GM18909 (cell line): ENCODE results near the gene TBX1.
"Not testable (repeated sequence)": the region's sequence is repeated elsewhere in the genome, so short reads cannot be mapped to it uniquely, and the experiment has no call there.

ENCODE experiments used
- ATAC-seq: cut with Tn5 transposase; IDR thresholded peaks from one replicate; pipeline ENCODE4 v1.9.1; 2021; ENCODE audit warnings: mild to moderate bottlenecking; ENCODE audit not compliant: unreplicated experiment, poor library complexity

TBX1 gene

DNA sequence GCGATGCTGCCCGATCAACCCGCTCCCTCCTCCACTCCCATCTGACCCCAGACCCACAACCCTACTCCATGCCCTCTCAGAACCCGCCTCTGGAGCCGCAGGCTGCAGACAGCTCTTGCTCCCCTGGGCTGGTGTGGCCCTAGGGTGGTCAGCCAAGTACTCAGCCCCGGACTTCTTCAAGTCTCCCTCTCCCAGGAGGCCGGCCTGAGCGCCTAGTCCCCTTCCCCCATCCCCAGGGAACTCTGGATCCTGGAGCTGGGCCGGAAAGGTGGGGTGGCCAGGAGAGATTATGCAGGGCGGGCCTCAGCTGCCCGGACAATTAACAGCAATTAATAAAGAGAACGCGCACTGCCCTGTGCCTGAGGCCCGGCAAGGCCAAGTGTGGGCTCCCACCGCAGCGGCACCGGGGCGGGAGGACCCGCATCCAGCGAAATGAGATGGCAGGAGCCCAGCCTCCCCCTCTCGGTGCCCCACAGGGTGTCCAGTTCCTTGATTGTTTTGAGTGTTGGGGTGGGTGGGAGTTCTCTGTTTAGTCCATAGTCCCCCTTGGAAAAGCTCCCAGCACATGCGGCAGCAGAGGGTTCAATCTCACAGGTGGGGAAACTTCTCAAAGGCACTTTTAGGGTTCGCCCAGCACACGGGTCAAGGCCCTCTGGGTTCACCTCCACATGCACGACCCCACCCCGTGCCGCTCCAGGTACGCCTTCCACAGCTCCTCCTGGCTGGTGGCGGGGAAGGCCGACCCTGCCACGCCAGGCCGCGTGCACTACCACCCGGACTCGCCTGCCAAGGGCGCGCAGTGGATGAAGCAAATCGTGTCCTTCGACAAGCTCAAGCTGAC is 3.1 kb downstream of the TBX1 start:
- ATAC-seq: no peak

GRCh38 chr22:19764299-19764593 is 3.7 kb downstream of the TBX1 start:
- no peak for ATAC-seq

GRCh38 chr22:19764636-19765476 is 4.3 kb downstream of the TBX1 start:
- ATAC-seq: no peak

GRCh38 chr22:19765477-19766239 is 5.1 kb downstream of the TBX1 start:
- no peak for ATAC-seq

DNA sequence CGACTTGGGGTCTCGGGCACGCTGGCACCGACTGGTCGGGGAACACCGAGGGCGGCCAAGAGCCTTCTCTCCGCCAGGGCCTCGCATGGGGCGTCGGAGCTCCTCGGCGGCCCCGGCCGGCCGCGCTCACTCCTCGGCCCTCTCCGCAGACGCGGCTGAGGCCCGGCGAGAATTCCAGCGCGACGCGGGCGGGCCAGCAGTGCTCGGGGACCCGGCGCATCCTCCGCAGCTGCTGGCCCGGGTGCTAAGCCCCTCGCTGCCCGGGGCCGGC is 5.6 kb downstream of the TBX1 start:
- no peak for ATAC-seq

GRCh38 chr22:19766511-19767426 is 6.2 kb downstream of the TBX1 start:
- ATAC-seq: no peak

- ATAC-seq: no peak
These were observed 7.1 kb downstream of the TBX1 start for GRCh38 chr22:19767427-19768341.

DNA sequence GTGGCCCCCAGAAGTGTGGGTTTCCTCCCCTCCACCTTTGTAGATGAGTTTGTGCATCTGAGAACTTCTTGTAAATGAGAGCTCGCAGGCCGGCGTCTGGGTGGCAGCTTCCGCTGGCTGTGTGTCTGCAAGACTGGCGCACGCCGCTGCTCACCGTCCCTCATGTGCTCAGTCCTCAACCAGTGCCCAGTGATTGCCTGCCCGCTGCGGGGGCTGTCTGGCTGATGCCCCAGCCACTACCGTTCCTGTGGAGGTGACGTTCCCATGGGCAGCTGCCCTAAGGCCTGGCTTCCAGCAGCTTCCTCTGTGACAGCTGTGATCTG is 8.8 kb downstream of the TBX1 start:
- ATAC-seq: no peak

DNA sequence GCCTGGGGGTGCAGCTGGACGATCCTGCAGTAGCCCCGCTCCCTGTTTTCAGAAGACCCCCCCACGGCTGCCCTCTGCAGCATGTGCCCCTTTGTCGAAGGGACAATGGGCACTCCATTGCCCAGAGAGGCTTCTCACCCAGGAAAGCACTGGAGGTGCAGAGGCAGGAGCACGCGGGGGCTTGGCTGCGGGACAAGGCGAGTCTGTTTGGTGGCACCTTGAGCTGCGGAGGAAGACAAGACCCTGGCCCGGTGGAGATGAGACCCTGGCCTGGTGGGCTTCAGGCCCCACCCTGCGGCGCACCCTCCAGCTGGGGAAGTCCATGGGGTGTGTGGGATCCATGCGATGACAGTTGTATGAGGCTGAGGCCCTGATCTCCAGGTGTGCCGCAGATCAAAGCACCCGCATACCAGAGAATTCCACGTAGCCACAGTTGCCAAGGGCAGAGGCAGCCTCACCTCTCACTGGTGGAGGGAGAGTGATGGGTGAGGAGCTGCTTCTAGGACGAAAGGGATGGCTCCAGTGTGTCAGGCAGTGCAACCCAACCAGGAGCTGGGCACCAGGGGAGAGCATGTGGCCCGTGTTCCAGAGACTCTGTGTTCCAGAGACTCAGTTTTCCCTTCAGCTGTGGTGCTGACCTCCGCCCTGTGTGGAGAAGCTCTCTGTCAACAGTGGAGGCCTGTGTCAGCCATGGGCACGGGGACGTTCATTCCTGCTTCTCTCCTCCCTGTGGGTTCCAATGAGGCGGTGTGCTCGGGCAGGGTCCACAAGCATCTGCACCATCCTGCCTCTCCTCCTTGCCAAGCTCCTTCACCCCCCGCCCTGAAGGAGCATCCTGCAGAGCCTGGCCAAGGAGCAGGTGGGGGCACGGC is 10.0 kb downstream of the TBX1 start:
- no peak for ATAC-seq

DNA sequence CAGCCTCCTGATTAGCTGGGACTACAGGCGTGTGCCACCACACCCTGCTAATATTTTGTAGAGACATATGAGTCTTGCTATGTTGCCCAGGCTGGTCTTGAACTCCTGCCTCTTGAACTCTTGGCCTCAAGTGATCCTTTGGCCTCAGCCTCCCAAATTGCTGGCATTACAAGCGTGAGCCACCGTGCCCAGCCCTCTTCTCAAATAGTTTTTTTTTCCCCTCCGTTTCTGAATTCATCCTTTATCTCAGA is 11.8 kb downstream of the TBX1 start:
- no peak for ATAC-seq

- peak; percentile 77 for ATAC-seq
These were observed 12.3 kb downstream of the TBX1 start for GRCh38 chr22:19772673-19773469.

DNA sequence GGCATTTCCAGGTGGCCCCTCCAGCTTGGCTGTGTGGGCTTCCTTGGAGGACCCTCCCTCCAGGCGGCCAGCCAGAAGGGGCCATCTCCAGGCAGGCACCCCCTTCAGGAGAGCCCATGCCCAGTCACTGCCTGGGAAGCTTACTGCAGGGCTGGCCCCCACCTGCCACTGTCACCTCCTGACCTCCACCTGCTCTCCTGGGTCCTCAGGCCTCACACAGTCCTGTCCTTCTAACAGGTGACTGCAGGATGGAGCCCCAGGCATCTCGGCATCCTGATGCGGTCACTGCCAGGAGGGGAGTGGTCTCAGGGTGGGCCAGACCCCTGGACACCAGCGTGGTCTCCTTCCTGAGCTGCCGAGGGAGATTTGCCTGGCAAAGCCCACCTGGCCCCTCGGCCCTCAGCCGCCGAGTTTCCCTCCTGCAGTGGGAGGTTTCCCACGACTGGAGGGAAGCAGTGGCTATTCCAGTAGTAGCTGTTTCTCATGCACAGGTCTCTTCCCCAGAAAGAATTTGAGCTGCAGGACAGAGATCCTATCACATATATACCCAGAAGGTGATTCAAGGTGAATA is 13.0 kb downstream of the TBX1 start:
- no peak for ATAC-seq

DNA sequence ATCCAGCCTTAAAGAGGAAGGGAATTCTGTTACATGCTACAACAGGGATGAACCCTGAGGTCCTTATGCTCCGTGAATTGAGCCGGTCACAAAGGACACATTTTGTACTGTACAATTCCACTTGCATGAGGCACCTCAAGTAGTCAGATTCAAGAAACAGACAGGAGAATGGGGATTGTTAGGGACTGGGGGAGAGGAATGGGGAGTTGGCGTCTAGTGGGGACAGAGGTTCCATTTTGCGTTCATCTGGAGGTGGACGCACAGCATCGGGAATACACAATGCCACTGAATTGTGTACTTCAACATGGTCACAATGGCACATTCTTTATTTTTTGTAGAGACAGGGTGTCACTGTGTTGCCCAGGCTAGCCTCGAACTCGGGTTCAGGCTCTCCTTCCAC is 14.1 kb downstream of the TBX1 start:
- no peak for ATAC-seq

GRCh38 chr22:19775496-19776325 is 15.1 kb downstream of the TBX1 start:
- no peak for ATAC-seq

GRCh38 chr22:19776433-19777031 is 16.0 kb downstream of the TBX1 start:
- ATAC-seq: no peak

DNA sequence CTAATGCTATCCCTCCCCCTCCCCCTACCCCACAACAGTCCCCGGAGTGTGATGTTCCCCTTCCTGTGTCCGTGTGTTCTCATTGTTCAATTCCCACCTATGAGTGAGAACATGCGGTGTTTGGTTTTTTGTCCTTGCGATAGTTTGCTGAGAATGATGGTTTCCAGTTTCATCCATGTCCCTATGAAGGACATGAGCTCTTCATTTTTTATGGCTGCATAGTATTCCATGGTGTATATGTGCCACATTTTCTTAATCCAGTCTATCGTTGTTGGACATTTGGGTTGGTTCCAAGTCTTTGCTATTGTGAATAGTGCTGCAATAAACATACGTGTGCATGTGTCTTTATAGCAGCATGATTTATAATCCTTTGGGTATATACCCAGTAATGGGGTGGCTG is 16.6 kb downstream of the TBX1 start:
- not testable (repeated sequence) for ATAC-seq
